GM21737 (cell line): ENCODE measurements around the gene C16orf46.

ENCODE experiments used
- ATAC-seq: cut with Tn5 transposase; IDR thresholded peaks from one replicate; pipeline ENCODE4 v1.9.1; 2021; ENCODE audit warnings: mild to moderate bottlenecking, moderate library complexity; ENCODE audit not compliant: unreplicated experiment

C16orf46 gene

GRCh38 chr16:81018496-81018895, 58.5 kb downstream of the C16orf46 start:
- no peak for ATAC-seq

- no peak for ATAC-seq
Observed at GRCh38 chr16:81014672-81015071, 62.4 kb downstream of the C16orf46 start.

DNA sequence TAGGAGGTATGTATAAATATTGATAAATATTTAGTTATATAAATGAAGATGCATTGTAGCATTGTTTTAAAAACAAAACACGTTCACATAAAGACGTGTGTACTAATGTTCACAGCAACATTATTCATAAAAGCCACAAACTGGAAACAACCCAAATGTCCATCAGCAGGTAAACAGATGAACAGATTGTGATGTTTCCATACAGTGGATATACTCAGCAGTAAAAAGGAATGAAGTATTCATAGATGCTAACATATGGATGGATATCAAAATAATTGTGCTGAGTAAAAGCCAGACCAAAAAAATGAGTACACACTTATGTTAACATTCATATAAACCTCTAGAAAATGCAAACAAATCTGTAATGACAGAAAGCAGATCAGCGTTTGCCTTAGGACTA, 64.1 kb downstream of the C16orf46 start:
- ATAC-seq: no peak
